Measurements from ENCODE around the gene S100A1. TPM values are rescaled to one million over a fixed set of nuclear protein-coding genes. Genes with fewer than 3 reads are reported as not detected.
A peak's percentile ranks its signal among the peaks of the same experiment; 100 is the strongest.

The S100A1 gene
- total and polyA plus RNA-seq, 2 donors from 2014 or later: 83.1 to 332 TPM

DNA sequence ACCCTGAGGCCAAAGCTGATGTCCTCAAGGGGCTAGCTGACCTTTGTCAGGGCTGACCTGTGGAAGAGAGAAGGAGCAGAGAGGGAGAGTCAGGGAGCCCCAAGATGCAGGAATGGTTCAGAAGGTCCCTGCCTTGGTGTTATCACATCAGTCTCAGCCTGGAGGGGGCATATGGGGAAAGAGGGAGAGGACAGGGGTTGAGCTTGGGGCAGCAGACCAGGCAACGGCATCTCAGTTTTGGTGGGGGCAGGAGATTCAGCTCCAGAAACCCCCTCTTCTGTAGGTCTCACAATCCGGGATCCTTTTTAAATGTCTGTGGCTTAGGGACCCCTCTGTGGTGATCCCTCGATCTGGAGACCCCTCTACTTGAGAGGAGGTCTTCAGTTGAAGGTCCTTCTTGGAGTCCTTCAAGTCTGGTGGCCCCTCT lies 1.7 kb upstream of the S100A1 start:
- H3K9me3 ChIP-seq (ENCODE audit: control insufficient read depth in 2 of 3, insufficient read depth in 1 of 3, low read length in 3 of 3): no peaks in the 10 kb centered on the region
- H3K36me3 ChIP-seq (ENCODE audit: control insufficient read depth in 2 of 3, insufficient read depth in 3 of 3, low read length in 3 of 3): peaks cover 0 to 4% (median 0%) of the 10 kb centered on the region in 3 donors
- FAIRE-seq (no peak), DNase-seq (peak in 1 of 5 donors; percentile 18)
- H3K9ac ChIP-seq (ENCODE audit: low read length in 3 of 3): peak overlapping the region; percentile 49 to 91 (median 71)
- intact Hi-C loops (cut with DNase I): no loop called here
- H3K27ac ChIP-seq (ENCODE audit: low read depth in 2 of 2, low read length in 2 of 2): peak overlapping the region; percentile 89
- H3K27me3 ChIP-seq (ENCODE audit: control insufficient read depth, insufficient read depth, low read length): no peaks in the 10 kb centered on the region
- peaks cover 0 to 37% (median 21%) of the 10 kb centered on the region in 3 donors for H3K4me1 ChIP-seq (ENCODE audit: control insufficient read depth in 2 of 3, insufficient read depth in 2 of 3, low read depth in 1 of 3, low read length in 3 of 3)
- TF ChIP-seq, protein P1, sequence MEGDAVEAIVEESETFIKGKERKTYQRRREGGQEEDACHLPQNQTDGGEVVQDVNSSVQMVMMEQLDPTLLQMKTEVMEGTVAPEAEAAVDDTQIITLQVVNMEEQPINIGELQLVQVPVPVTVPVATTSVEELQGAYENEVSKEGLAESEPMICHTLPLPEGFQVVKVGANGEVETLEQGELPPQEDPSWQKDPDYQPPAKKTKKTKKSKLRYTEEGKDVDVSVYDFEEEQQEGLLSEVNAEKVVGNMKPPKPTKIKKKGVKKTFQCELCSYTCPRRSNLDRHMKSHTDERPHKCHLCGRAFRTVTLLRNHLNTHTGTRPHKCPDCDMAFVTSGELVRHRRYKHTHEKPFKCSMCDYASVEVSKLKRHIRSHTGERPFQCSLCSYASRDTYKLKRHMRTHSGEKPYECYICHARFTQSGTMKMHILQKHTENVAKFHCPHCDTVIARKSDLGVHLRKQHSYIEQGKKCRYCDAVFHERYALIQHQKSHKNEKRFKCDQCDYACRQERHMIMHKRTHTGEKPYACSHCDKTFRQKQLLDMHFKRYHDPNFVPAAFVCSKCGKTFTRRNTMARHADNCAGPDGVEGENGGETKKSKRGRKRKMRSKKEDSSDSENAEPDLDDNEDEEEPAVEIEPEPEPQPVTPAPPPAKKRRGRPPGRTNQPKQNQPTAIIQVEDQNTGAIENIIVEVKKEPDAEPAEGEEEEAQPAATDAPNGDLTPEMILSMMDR (IDR thresholded peaks at IDR 0.05; ENCODE audit: borderline replicate concordance, extremely low read depth, insufficient read depth): no peak
- H3K4me3 ChIP-seq (ENCODE audit: low read length in 3 of 3): peak overlapping the region; percentile 63 to 84 (median 68)

DNA sequence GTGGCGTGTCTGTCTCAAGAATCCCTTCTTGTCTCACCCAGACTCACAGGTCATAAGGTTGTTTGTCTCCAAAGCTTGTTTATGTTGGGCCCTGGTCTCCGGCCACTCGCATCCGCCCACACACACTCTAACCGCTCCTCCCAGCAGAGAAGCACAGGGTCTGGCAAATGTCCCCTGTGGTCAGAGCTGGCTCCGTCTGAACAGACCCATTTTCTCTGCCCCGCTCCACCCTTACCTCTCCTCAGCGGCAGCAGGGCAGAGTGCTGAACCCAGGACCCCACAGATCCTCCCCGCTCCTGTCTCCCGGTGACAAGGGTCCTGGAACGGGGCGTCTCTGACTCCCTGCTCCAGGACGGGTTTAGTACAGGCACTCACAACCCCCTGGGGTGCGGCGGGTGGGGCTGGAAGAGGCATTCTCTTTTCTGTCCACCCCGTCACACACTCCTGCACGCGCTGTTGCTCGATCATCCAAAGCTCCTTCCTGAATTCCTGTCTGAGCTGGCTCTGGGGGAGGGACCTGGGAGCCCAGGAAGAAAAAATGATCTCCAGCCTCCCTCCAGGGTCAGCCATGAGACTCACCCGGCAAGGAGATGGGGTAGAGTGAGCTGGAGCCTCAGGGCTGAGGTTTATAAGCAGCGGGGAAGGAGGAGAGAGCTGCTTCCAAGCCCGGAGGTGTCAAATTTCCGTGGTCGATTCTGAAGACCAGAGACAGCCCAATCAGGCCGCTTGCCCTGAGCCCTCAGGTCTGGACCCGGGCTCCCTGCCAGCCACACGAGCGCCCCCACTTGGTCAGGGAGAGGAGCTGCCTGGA lies 1.1 kb upstream of the S100A1 start, which contains the start of gene S100A13:
Gene S100A13, minus strand, starts transcription at position 602 of the 811 bp plus-strand sequence. CDS start 1,033 bp downstream, outside the sequence.
- Histone ChIP-seq H3K27me3 (ENCODE audit: control insufficient read depth, insufficient read depth, low read length) (no peaks in the 10 kb centered on the region), H3K4me1 (ENCODE audit: control insufficient read depth in 2 of 3, insufficient read depth in 2 of 3, low read depth in 1 of 3, low read length in 3 of 3) (peaks cover 0 to 37% (median 21%) of the 10 kb centered on the region in 3 donors), H3K27ac (ENCODE audit: low read depth in 2 of 2, low read length in 2 of 2) (peak within 1 kb of the TSS; percentile 89), H3K4me3 (ENCODE audit: low read length in 3 of 3) (peak within 1 kb of the TSS; percentile 63 to 84 (median 68)), H3K9me3 (ENCODE audit: control insufficient read depth in 2 of 3, insufficient read depth in 1 of 3, low read length in 3 of 3) (no peaks in the 10 kb centered on the region), H3K36me3 (ENCODE audit: control insufficient read depth in 2 of 3, insufficient read depth in 3 of 3, low read length in 3 of 3) (peaks cover 0 to 4% (median 0%) of the 10 kb centered on the region in 3 donors), H3K9ac (ENCODE audit: low read length in 3 of 3) (peak within 1 kb of the TSS; percentile 49 to 91 (median 71))
- intact Hi-C loops (cut with DNase I): no loop called here
- TF ChIP-seq, protein P1 (IDR thresholded peaks at IDR 0.05; ENCODE audit: borderline replicate concordance, extremely low read depth, insufficient read depth): peak; percentile 40
- DNase-seq (peak; percentile 94 to 96 (median 95)), FAIRE-seq (no peak)

GRCh38 chr1:153628638-153629342 lies 556 bp downstream of the S100A1 start:
- Histone ChIP-seq H3K36me3 (ENCODE audit: control insufficient read depth in 2 of 3, insufficient read depth in 3 of 3, low read length in 3 of 3) (peaks cover 0 to 4% (median 0%) of the 10 kb centered on the region in 3 donors), H3K27me3 (ENCODE audit: control insufficient read depth, insufficient read depth, low read length) (no peaks in the 10 kb centered on the region), H3K4me3 (ENCODE audit: low read length in 3 of 3) (peak overlapping the region in 1 of 3 donors; percentile 40), H3K27ac (ENCODE audit: low read depth in 2 of 2, low read length in 2 of 2) (no peak overlapping the region), H3K9ac (ENCODE audit: low read length in 3 of 3) (no peak overlapping the region), H3K9me3 (ENCODE audit: control insufficient read depth in 2 of 3, insufficient read depth in 1 of 3, low read length in 3 of 3) (no peaks in the 10 kb centered on the region), H3K4me1 (ENCODE audit: control insufficient read depth in 2 of 3, insufficient read depth in 2 of 3, low read depth in 1 of 3, low read length in 3 of 3) (peaks cover 0 to 37% (median 25%) of the 10 kb centered on the region in 3 donors)
- FAIRE-seq: no peak
- intact Hi-C loops (cut with DNase I): no loop called here
- TF ChIP-seq, protein P1 (IDR thresholded peaks at IDR 0.05; ENCODE audit: borderline replicate concordance, extremely low read depth, insufficient read depth): no peak
- peak in 1 of 5 donors; percentile 64 for DNase-seq

Measured in kidney (tissue), 14 donors.